ENCODE data around the gene RRM2.

Gene RRM2

DNA sequence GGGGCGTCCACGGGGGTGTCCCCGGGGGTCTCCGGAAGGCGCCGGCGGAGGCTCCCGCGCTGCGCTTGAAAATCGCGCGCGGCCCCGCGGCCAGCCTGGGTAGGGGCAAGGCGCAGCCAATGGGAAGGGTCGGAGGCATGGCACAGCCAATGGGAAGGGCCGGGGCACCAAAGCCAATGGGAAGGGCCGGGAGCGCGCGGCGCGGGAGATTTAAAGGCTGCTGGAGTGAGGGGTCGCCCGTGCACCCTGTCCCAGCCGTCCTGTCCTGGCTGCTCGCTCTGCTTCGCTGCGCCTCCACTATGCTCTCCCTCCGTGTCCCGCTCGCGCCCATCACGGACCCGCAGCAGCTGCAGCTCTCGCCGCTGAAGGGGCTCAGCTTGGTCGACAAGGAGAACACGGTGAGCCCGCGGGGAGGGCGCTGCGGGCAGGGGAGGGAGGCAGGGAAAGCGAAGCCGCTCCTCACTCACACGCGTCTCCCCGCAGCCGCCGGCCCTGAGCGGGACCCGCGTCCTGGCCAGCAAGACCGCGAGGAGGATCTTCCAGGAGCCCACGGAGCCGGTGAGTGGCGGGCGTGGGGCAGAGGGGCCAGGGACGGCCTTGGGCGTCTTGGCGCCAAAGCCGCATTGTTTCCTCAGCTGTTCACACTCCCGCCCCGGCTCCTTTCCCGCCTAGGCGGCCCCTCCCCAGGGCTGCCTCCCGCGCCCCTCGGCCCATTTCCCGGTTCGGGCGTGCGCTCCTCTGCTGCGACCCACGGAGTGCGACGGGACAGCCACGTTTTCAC, at the start of gene RRM2:
Gene RRM2 (plus strand): TSS at position 240 of the 781 bp plus-strand sequence. CDS start 60 bp downstream, at position 300.
- DNase-seq, result peak; percentile 70

DNA sequence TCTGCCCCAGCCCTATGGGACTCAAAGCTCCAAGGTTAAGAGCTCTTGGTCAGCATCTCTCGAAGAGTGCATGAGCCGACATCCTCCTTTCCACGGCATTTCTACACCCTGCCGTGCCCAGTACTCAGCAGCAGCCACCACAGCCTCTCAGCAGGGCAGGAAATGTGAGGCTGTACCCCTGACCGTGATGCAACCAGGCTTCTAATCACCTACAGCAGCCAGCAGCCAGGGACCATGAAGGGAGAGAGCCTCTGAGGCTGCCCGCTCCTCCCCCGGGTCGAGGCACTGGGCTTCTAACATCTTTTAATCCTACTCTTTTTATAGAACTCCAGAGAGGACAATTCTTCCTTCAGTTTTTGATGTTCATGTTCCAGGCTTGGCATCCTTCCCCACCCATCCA, 48.8 kb upstream of the RRM2 start:
- no peak for DNase-seq

DNA sequence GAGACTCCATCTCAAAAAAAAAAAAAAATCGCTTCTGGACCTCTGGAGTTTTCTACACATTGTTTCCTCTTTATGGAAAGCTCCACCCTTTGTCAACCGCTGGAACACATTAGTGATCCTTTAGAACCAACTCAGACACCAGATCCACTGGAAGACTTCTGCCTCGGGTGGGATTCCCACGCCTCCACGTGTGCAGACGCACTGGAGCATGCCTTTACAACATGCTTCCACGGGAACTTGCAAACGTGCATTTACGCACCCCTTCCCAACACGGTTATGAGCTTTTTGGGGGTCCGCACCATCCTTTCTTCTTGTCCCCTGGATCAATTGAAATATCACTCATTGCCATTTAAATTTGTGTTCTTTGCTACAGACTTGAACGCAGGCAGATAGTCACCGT, 47.4 kb upstream of the RRM2 start:
- no peak for DNase-seq

DNA sequence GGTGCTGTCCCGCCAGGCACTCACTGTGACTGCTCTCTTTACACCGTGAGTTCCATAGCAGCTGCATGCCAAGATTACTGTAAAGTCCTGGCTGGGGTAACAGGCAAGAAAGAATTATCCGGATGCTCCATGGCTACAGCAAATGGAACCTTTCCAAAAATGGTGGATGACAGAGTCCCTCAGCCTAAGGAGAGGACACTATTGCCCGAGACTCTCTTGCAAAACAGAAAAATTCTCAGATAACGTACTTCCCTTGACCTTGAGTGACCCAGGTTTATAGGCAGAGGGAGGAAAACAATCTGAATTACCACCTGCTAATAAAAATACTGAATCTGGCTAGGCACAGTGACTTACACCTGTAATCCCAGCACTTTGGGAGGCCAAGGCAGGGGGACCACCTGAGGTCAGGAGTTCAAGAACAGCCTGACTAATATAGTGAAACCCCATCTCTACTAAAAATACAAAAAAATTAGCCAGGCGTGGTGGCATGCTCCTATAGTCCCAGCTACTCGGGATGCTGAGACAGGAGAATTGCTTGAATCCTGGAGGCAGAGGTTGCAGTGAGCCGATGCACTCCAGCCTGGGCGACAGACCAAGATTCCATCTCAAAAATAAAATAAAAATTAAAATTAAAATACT, 46.8 kb upstream of the RRM2 start:
- no peak for DNase-seq

DNA sequence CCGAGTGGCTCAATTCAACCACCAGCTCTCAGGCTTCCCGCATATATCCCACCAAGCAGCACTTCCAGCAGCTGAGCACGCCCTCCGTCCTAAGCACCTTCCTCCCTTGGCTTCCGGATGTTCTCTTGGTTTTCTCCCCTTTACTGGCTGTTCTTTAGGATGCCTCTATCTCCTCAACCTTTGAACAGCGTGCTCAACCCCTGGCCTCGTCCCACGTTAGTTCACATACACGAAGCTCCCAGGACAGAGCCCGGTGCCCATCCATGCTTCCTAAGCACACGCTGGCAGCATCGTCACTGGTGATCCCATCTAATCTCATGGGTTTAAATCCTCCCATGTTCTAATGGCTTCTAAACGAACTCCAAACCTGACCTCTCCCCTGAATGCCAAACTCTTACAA, 46.0 kb upstream of the RRM2 start:
- no peak for DNase-seq

DNA sequence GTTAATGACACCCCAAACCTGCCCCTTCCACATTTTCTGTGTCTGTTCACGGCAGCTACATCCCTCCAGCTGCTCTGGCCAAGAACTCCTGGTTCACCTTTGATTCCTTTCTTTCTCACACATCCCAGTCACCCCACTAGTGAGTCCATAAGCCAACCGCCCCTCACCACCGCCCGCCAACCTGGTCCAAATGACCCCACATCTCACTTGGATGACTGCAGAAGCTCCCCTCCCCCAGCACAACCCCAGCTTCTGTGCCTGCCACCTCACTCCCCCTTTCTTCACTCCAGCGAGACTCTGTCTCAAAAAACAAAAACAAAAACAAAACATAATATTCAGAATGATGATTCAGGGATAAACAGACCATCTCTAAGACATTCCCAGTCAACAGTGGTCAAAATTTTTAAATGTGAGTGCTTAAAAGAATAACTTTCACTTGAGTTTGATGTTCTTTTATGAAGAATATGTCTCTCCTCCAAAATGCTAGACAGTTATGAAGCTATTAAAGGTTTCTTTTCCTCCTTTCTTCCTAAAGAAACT, 45.5 kb upstream of the RRM2 start:
- DNase-seq, result no peak

DNA sequence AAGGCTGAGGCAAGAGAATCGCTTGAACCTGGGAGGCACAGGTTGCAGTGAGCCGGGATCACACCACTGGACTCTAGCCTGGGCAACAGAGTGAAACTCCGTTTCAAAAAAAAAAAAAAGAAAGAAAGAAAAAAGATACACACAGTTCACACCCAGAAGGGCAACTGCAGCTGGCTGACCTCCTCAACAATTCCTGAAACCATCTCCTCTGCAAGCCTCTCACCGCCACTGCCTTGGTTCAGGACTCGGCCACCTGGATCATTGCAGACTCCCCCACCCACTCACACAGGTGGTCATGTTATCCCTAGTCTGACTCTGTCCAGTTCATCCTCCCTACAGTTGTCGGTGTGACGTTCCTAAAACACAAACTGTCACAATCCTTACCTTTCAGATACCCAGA, 44.5 kb upstream of the RRM2 start:
- DNase-seq, result no peak

DNA sequence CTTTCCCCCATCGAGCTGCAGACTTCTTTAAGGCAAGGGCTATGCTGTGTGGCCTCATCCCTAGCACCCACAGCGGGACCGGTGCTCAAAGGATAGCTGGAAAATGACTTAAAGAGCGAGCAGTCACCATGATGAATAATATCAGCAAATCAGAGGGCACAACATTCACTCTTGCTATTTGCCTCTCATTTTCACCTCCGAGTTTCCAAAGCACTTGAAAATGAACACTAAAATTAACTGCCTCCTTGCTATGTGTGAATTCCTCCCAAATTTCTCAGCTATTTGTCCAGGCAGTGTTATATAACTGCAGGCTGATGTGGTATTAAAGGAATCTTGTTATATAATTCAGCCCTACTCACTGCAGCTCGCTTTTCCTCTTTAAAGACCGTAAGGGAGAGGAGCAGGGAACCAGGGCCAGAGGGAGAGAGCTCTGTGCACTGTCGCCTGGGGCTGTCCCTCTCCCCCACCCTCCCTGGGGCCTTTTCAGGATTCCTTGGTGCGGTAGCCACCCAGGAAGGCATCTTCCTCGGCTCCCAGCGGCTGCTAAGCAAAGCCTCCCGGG, 43.8 kb upstream of the RRM2 start:
- DNase-seq, result peak; percentile 57

DNA sequence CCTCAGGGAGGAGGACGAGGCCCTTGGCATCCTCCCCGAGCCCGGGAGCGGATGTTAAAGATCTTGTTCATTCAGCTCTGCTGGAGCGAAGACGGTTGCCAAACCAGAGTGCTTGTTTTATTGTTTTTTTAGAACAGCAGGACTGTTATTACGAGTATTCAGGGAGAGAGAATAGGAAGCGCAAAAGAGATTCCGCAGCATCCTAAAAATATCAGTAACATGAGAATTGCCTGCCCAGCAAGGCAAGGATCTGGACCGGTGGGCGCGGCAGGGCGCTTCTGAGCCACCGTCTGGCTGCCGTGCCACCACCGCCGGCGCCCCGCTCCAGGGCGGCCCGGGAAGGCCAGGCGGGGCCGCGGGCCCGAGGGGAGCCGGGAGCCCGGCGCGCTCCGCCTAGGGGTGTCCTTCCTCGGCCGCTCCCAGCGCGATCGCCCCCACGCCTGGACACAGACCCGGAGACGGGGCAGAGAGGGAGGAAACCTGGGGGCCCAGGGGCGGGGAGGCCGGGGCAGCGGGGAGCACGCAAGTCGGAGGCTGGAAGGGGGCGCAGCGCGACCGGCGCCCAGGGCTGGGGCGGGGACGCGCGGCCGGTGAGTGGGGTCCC, 43.2 kb upstream of the RRM2 start:
- DNase-seq, result peak; percentile 75

DNA sequence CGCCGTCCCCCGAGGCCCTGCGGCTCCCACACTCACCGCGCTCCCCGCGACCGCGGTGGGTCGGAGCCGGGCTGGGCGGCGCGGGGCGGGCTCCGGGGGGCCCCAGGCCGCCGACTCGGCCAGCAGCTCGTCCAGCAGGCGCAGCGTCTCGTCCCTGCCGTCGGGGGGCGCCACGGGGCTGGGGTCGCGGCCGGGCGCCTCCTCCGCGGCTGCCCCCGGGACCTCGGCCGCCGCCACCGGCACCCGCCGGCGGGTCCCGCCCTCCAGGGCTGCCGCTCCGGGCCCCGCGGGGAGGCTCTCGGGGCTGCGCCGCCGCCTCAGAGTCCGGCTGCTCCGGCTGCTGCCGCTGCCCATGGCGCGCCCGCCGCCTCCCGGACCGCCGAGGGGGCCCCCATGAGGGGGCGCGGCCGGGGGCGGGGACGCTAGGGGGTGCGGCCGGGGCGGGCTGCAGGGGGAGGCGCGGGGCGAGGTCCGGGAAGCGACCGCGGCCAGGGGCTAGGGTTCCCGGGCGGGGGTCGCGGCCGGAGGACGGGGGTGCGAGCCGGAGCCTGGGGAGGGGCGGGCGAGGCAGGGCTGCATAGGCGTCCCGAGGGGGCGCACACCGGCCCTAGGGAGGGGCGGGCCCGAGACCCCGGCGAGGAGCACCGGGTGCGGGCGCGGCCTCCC, 42.5 kb upstream of the RRM2 start, which contains the start of gene CYS1:
Gene CYS1 (minus strand): TSS at position 542 of the 666 bp plus-strand sequence. CDS start 188 bp downstream, at position 354.
- peak; percentile 88 for DNase-seq

DNA sequence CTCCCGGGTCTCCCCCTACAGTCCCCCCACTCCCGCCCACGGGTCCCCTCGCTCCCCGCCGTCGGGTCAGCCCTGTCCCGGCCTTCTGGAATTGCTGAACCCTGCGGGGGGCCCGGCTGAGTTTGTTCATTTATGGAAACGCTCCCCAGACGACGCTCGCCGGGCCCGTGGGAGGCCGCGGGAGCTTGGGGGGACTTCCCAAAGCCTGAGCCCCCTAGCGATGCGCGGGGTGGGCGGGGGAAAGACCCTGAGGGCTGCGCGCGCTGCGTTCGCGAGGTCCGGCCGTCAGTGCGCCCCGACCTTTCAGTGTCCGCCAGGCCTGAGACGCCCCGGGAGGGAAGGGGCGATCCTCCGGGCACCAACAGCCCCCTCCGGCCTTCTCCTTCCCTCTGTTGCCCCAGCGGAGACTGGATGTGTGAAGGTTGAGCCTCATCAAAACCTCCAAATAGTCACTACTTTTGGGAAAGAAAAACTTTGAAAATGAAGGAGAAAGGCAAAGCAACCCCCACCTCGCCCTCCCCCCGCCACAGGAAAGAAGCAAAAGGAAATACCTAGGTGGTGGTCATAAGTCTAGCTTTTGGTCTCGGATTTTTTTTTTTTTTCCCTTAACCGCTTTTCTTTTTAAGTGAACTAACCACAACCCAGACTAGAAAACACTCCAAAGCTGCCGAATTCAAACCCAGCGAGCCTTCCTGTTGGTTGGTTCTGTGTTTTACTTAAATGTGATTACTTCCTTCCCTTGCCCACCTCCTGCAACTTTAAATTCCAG, 41.8 kb upstream of the RRM2 start:
- no peak for DNase-seq

DNA sequence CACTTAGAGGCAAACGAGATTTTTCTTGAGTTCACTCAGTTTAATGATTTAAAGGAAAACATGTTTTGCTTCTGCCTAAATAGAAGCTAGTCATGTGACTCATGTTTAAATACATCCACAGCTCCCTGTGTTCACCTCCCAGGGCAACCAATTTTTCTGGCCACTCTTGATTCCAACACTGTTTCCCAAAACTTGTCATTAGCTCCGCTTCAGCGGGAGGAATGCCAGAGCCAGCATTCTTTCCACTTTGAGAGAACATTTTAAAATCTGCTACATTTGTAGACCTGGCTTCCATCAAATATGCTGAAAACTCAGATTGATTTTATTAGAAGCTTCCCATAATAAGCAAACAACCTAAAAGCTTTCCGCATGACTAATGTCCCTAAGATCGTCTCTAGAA, 39.5 kb upstream of the RRM2 start:
- no peak for DNase-seq

DNA sequence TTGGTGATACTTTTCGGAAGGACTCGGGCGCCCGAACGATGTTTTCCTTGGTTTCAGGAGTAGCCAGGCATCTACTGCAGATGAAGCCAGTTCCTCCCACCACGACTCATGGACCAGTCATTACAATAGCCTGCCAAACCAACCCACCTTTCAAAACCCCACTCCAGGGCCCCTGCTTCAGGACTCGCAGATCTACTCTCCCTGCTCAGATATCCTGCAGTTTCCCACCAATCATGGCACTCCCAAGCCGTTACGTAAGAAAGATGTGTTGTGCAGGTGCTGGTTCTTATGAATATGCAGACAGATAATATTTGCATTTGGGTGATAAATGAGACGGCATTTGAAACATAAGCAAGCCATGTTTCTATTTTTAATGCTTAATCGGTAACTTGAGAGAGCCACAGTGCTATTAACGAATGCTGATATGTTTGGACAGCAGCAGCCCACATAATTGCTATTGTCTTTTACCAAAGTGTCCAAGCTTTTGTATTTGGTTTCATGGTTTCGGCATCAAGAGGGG, 38.8 kb upstream of the RRM2 start:
- DNase-seq, result no peak

DNA sequence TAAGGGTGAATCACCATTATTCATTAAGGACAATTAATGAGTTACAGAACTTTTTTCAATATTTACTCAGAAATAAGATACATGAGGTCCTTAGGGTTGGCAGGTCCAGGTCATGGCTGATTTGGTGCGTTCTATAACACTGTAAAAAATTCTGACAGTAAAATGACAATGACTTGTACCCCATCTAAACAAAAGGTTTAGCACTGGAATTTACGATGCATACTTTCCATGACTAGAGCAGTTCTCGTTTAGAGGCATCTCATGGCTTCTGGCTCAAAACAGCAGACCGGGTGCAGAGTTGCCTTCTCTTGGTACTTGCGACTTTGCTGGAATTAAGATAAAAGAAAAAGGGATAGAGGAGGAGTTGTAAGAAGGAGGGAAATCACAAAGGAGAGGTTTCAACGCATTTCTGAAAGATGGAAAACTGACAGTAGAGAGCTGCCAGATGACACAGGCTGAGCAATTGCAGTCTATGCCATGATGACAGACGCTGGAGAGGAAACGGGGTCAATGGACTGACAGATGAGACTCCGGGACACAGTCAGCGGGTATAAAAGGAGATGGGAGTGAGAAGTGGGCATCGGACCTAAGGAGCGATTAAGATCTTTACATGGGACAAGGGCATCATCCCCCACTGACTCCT, 38.2 kb upstream of the RRM2 start:
- DNase-seq, result no peak

DNA sequence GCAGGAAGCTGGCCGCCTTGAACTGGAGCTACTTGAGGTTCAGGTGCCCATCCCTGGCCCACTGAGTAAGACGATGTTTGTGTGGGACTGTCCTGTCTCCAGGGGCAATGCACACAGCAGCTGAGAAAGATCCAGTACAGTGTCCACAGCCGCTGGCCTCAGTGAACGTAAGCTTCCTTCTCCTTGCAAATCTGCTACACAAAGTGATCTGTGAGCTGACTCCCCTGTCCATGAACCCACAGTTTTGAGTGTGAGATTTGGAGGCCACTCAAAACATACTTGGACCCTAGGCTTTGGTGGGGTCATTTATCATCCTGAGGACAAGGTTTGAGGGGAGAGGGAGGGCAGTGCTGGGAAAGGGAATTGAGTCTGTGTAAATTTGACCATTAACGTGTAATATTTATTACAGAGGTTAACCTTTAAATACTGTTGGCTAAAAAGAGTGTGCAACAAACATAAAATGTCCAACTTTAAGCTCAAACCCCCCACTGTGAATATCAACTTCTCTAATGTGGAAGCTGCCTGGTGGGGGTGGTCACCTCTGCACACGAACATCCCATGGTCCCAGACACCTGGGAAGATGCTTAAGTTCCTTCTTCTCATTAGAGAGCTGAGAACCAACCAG, 37.4 kb upstream of the RRM2 start:
- DNase-seq, result no peak

DNA sequence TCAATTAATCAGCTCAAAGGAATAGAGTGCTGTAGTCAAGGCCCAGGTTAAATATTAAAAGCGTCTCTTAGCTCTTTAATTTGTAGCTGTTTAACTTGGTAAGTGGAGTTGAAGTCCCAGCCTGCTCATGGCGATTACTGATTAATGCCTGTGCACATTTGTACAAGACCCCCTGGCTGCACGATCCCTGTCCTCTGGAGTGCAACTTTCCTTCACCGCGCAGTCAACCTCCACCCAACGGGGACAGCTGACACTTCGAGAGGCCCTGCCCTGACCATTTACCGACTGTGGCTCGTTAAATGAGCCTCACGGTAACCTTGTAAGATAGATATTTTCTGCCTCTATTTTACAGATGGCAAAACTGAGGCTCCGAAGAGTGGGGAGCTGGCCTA, 36.9 kb upstream of the RRM2 start:
- DNase-seq, result no peak

DNA sequence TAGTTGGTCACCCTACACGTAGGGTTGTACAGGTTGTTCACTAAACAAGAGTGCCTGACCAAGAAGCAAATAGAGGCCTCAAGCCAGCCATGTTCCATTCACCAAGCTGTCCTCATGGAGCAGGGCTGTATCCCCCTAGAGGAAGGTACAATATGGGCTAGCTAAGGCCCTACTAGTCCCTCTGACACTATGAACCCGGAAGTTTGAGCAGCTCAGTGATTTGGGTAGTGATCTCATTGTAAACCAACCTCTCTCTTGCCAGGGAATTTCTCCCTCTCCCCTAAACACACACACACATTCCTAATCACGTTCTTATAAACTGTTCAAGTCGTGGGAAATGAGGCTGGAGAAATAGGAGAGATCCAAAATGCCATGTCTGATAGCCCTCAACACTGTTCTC, 35.6 kb upstream of the RRM2 start:
- DNase-seq, result no peak

DNA sequence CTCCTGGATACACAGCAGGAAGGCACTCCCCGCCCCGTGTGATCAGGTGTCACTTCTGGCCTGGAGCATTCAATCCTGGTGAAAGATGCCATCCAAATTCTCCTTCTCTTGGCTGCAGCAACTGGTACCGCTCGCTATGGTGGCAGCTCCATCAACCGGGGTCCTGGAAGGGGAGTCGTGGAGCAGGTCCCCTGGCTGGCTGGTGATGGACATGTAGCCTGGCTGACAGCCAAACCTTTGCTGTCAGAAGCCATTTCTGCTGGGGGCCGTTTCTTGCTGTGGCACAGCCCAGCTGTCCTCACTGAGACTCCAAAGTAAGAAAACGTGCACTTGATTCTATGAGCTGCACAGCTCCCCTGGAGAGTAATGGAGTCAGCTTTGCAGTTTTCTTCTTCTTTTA, 35.2 kb upstream of the RRM2 start:
- DNase-seq, result no peak

DNA sequence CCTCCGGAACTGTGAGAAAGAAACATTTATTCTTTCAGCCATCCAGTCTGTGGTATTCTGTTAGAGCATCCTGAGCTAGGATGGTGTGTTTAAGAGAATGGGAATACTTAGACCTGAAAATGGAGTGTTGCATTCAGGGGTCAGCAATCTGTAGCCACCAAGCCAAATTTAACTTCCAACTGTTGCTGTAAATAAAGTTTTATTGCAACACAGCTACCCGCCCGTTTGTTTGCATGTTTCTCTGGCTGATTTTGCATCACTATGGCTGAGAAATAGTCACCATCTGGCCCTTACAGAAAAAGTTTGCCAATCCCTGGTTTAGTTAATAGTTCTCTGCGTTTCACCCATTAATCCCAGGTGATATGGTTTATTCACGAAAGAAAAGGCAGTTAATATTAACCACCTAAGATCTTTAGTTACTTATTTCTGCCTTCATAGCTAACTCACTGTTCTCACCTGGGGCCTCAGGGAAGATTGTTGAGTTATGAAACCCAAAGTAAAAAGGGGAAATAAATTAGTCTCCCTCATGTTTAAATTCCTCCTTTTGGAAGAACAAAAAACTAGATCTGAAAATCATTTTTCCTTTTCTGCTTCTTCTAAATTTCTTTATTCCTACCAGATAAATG, 32.9 kb upstream of the RRM2 start:
- no peak for DNase-seq

DNA sequence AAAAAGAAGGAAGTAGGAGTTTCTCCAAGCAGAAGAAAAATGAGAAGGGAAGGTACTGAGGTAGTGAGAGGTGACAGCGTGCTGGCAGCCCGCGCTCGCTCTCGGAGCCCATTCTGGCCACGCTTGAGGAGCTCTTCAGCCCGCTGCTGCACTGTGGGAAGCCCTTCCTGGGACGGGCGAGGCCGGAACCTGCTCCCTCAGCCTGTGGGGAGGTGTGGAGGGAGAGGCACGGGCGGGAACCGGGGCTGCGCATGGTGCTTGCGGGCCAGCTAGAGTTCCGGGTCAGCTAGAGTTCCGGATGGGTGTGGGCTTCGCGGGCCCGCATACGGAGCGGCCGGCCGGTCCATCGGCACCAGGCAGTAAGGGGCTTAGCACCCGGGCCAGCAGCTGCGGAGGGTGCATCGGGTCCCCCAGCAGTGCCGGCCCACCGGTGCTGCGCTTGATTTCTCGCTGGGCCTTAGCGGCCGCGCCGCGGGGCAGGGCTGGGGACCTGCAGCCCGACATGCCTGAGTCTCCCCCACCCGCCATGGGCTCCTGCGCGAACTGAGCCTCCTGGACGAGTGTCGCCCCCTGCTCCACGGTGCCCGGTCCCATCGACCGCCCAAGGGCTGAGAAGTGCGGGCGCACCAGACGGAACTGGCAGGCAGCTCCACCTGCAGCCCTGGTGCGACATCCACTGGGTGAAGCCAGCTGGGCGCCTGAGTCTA, 31.2 kb upstream of the RRM2 start:
- DNase-seq, result no peak
